HepG2 (cell line): Measurements from ENCODE around the gene LCN2.

Experiments
- BCL6 ChIP-seq: IDR thresholded peaks from 2 replicates; pipeline ENCODE4 v1.6.1; 2016; ENCODE audit warnings: missing genetic modification reagents, missing compliant biosample characterization
- BRCA1 ChIP-seq: sonication (generic); formaldehyde crosslinking; IDR thresholded peaks from 2 replicates; pipeline ENCODE4 v1.4.0; 2020; ENCODE audit warnings: missing genetic modification reagents
- ELF4 ChIP-seq: sonication (generic); formaldehyde crosslinking; IDR thresholded peaks from 2 replicates; pipeline ENCODE4 v1.5.0; 2020; ENCODE audit warnings: missing genetic modification reagents, mild to moderate bottlenecking, moderate library complexity, borderline replicate concordance
- EP300 ChIP-seq, 3 experiments: sonication (generic) in 1 of 3; formaldehyde crosslinking in 1 of 3; IDR thresholded peaks; 2 replicates each; pipeline versions ENCODE4 v1.5.1 to v1.6.1; 2011 to 2020; ENCODE audit warnings: low read depth in 2 of 3, low read length in 2 of 3, borderline replicate concordance in 1 of 3, improper control_type of control experiment in 1 of 3, mild to moderate bottlenecking in 1 of 3, missing genetic modification reagents in 1 of 3, moderate library complexity in 1 of 3
- IRF2 ChIP-seq: IDR thresholded peaks from 2 replicates; pipeline ENCODE4 v1.6.1; 2018; ENCODE audit warnings: missing genetic modification reagents, missing compliant biosample characterization
- MYC ChIP-seq: sonication (generic); formaldehyde crosslinking; IDR thresholded peaks from 2 replicates; pipeline ENCODE4 v1.9.0; 2021; ENCODE audit warnings: missing genetic modification reagents, borderline replicate concordance
- NFKBIZ ChIP-seq: IDR thresholded peaks from 2 replicates; pipeline ENCODE4 v1.6.1; 2018; ENCODE audit warnings: missing genetic modification reagents, missing compliant biosample characterization
- POLR2A ChIP-seq, 2 experiments: IDR thresholded peaks; 2 replicates each; pipeline ENCODE4 v1.6.1; 2011; ENCODE audit warnings: low read depth in 2 of 2, low read length in 2 of 2, mild to moderate bottlenecking in 1 of 2, moderate library complexity in 1 of 2; ENCODE audit not compliant: insufficient read depth in 1 of 2
- SUZ12 ChIP-seq: fragments of 150-350 bp; IDR thresholded peaks from 2 replicates; pipeline ENCODE4 v1.6.1; 2014; ENCODE audit warnings: low read depth, low read length
- ZNF205 ChIP-seq: IDR thresholded peaks from 2 replicates; pipeline ENCODE4 v1.6.1; 2018; ENCODE audit warnings: missing biosample characterization, missing genetic modification reagents
- TF ChIP-seq, protein P1 (sequence below): sonication (generic); formaldehyde crosslinking; IDR thresholded peaks from 2 replicates; pipeline ENCODE4 v1.5.0; 2020; ENCODE audit warnings: mild to moderate bottlenecking, missing genetic modification reagents, moderate library complexity
- TF ChIP-seq, protein P2 (sequence below): sonication (generic); formaldehyde crosslinking; IDR thresholded peaks from 2 replicates; pipeline ENCODE4 v1.4.0; 2020; ENCODE audit warnings: low read depth, mild to moderate bottlenecking, missing genetic modification reagents

DNA sequence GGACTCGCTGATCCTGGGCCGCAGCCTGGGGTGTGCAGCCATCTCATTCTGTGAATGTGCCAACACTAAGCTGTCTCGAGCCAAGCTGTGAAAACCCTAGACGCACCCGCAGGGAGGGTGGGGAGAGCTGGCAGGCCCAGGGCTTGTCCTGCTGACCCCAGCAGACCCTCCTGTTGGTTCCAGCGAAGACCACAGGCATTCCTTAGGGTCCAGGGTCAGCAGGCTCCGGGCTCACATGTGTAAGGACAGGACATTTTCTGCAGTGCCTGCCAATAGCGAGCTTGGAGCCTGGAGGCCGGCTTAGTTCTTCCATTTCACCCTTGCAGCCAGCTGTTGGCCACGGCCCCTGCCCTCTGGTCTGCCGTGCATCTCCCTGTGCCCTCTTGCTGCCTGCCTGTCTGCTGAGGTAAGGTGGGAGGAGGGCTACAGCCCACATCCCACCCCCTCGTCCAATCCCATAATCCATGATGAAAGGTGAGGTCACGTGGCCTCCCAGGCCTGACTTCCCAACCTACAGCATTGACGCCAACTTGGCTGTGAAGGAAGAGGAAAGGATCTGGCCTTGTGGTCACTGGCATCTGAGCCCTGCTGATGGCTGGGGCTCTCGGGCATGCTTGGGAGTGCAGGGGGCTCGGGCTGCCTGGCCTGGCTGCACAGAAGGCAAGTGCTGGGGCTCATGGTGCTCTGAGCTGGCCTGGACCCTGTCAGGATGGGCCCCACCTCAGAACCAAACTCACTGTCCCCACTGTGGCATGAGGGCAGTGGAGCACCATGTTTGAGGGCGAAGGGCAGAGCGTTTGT is 41.6 kb upstream of the LCN2 start:
- TF ChIP-seq MYC (CRISPR knock-in tag) = no peak
- no peak for TF ChIP-seq EP300 (IDR thresholded peaks at IDR 0.05; ENCODE audit: low read depth in 2 of 2, low read length in 2 of 2)
- TF ChIP-seq EP300 (CRISPR knock-in tag; IDR thresholded peaks at IDR 0.05; ENCODE audit: borderline replicate concordance) = no peak
- TF ChIP-seq, protein P1, sequence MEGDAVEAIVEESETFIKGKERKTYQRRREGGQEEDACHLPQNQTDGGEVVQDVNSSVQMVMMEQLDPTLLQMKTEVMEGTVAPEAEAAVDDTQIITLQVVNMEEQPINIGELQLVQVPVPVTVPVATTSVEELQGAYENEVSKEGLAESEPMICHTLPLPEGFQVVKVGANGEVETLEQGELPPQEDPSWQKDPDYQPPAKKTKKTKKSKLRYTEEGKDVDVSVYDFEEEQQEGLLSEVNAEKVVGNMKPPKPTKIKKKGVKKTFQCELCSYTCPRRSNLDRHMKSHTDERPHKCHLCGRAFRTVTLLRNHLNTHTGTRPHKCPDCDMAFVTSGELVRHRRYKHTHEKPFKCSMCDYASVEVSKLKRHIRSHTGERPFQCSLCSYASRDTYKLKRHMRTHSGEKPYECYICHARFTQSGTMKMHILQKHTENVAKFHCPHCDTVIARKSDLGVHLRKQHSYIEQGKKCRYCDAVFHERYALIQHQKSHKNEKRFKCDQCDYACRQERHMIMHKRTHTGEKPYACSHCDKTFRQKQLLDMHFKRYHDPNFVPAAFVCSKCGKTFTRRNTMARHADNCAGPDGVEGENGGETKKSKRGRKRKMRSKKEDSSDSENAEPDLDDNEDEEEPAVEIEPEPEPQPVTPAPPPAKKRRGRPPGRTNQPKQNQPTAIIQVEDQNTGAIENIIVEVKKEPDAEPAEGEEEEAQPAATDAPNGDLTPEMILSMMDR = no peak
- TF ChIP-seq IRF2 (CRISPR knock-in tag) = no peak
- TF ChIP-seq BCL6 = no peak
- TF ChIP-seq POLR2A (IDR thresholded peaks at IDR 0.05; ENCODE audit: insufficient read depth in 1 of 2, low read depth in 2 of 2, low read length in 2 of 2) = no peak; a peak in 1 of 4 replicates
- no peak for TF ChIP-seq BRCA1 (CRISPR knock-in tag)
- TF ChIP-seq SUZ12 = no peak
- TF ChIP-seq NFKBIZ = no peak
- TF ChIP-seq ELF4 (CRISPR knock-in tag) = no peak
- no peak for TF ChIP-seq ZNF205 (CRISPR knock-in tag)
- TF ChIP-seq, protein P2, sequence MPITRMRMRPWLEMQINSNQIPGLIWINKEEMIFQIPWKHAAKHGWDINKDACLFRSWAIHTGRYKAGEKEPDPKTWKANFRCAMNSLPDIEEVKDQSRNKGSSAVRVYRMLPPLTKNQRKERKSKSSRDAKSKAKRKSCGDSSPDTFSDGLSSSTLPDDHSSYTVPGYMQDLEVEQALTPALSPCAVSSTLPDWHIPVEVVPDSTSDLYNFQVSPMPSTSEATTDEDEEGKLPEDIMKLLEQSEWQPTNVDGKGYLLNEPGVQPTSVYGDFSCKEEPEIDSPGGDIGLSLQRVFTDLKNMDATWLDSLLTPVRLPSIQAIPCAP (CRISPR knock-in tag) = no peak
